ENCODE results near the gene PIANP. TPM values are rescaled to one million over a fixed set of nuclear protein-coding genes. Genes with fewer than 3 reads are reported as not detected.

Gene PIANP
- total RNA-seq, 1 experiment from 2014 or later: 0.13 TPM

GRCh38 chr12:6688999-6689882 lies 11.4 kb downstream of the PIANP start, which contains the start of gene ZNF384:
ZNF384 (minus strand) TSS chr12:6689375; CDS start chr12:6679520, 9,855 bp downstream.
- ChIA-PET POLR2A (interaction anchor here (0.6 to 0.7 kb wide), 14 partner anchors 17 to 1355 kb away, joined by 3 to 15 read pairs (median 8); partner anchors contain the start of gene TPI1), CTCF (interaction anchor here (0.6 to 0.7 kb wide), 4 partner anchors 68 to 135 kb away, joined by 3 to 8 read pairs (median 5); partner anchors contain the start of gene PTMS)
- BruUV-seq (replicated peaks): no TSS peak
- in situ Hi-C loops (cut with HindIII; ENCODE audit: low pct_unique_long_range_greater_than_20kb, low sequenced_read_pairs) (no loop called here), intact Hi-C loops (cut with micrococcal nuclease; ENCODE audit: unreplicated experiment) (loop anchor here (2.0 kb wide), 1 partner anchor 82 kb away; the partner anchor contains the start of gene CHD4)
- Histone ChIP-seq H3K27ac (ENCODE audit: low read length) (peak within 1 kb of the TSS; percentile 97), H3K9me3 (ENCODE audit: control insufficient read depth, insufficient read depth, low read depth, low read length) (no peaks in the 10 kb centered on the region), H3K36me3 (ENCODE audit: control insufficient read depth, insufficient read depth, low read length) (peaks cover 4% of the 10 kb centered on the region; the same call in 1 of the 2 replicates), H3K4me3 (ENCODE audit: low read depth in 2 of 2, low read length in 2 of 2) (peak within 1 kb of the TSS; percentile 83 to 86), H3K4me1 (ENCODE audit: control insufficient read depth, insufficient read depth, low read length) (peaks cover 14% of the 10 kb centered on the region), H3K27me3 (ENCODE audit: control insufficient read depth, insufficient read depth, low read length) (no peaks in the 10 kb centered on the region)
- DNase-seq (ENCODE audit: low read depth, low spot score) (peak; percentile 86), ATAC-seq (peak; percentile 94)
- TF ChIP-seq CTCF (IDR thresholded peaks at IDR 0.05) (no peak), POLR2AphosphoS5 (IDR thresholded peaks at IDR 0.05; ENCODE audit: low read depth, low read length) (peak; percentile 69), SIN3A (IDR thresholded peaks at IDR 0.05; ENCODE audit: borderline replicate concordance, insufficient read depth, low read depth, low read length) (no peak), TCF7L2 (IDR thresholded peaks at IDR 0.05; ENCODE audit: low read depth, low read length) (no peak), REST (IDR thresholded peaks at IDR 0.05; ENCODE audit: insufficient read depth in 1 of 2, low read depth in 2 of 2, low read length in 1 of 2) (no peak)

- ATAC-seq: no peak
- DNase-seq (ENCODE audit: low read depth, low spot score): no peak
- peaks cover 4% of the 10 kb centered on the region; the same call in 1 of the 2 replicates for H3K36me3 ChIP-seq (ENCODE audit: control insufficient read depth, insufficient read depth, low read length)
- H3K4me3 ChIP-seq (ENCODE audit: low read depth in 2 of 2, low read length in 2 of 2): peak overlapping the region; percentile 83 to 86
- TF ChIP-seq TCF7L2 (IDR thresholded peaks at IDR 0.05; ENCODE audit: low read depth, low read length) (no peak), SIN3A (IDR thresholded peaks at IDR 0.05; ENCODE audit: borderline replicate concordance, insufficient read depth, low read depth, low read length) (no peak), CTCF (IDR thresholded peaks at IDR 0.05) (no peak), POLR2AphosphoS5 (IDR thresholded peaks at IDR 0.05; ENCODE audit: low read depth, low read length) (no peak), REST (IDR thresholded peaks at IDR 0.05; ENCODE audit: insufficient read depth in 1 of 2, low read depth in 2 of 2, low read length in 1 of 2) (no peak)
- ChIA-PET POLR2A (interaction anchor here (0.6 kb wide), 3 partner anchors 156 to 218 kb away, joined by 3 to 11 read pairs (median 6); partner anchors contain the start of gene TPI1), CTCF (no interaction called here)
- in situ Hi-C loops (cut with HindIII; ENCODE audit: low pct_unique_long_range_greater_than_20kb, low sequenced_read_pairs): no loop called here
- H3K4me1 ChIP-seq (ENCODE audit: control insufficient read depth, insufficient read depth, low read length): peaks cover 14% of the 10 kb centered on the region
- no peaks in the 10 kb centered on the region for H3K27me3 ChIP-seq (ENCODE audit: control insufficient read depth, insufficient read depth, low read length)
- H3K27ac ChIP-seq (ENCODE audit: low read length): peak overlapping the region; percentile 95
- intact Hi-C loops (cut with micrococcal nuclease; ENCODE audit: unreplicated experiment): loop anchor here (2.0 kb wide), 1 partner anchor 82 kb away; the partner anchor contains the start of gene CHD4
- no TSS peak for BruUV-seq (replicated peaks)
- no peaks in the 10 kb centered on the region for H3K9me3 ChIP-seq (ENCODE audit: control insufficient read depth, insufficient read depth, low read depth, low read length)
These were observed 12.0 kb downstream of the PIANP start for GRCh38 chr12:6688543-6688998.

Data from Panc1 (cell line).